Spinal cord (tissue), 10 donors: ENCODE measurements around the gene LPIN1. TPM values are rescaled to one million over a fixed set of nuclear protein-coding genes. Genes with fewer than 3 reads are reported as not detected.

Experiments used
- DNase-seq, 6 donors: peaks; one replicate each; pipeline versions ENCODE4 v3.0.0 to v3.0.0-alpha.2; 2013 to 2015; ENCODE audit warnings: low spot score in 6 of 6, low read depth in 4 of 6
- H3K27ac ChIP-seq: one replicate; pipeline ENCODE4 v1.5.1; 2013; ENCODE audit warnings: low read depth, low read length, control low read depth
- H3K27me3 ChIP-seq: one replicate; pipeline ENCODE4 v1.6.1; 2013; ENCODE audit warnings: low read length; ENCODE audit not compliant: control insufficient read depth, insufficient read depth
- H3K36me3 ChIP-seq: one replicate; pipeline ENCODE4 v1.6.1; 2013; ENCODE audit warnings: low read length; ENCODE audit not compliant: control insufficient read depth, insufficient read depth
- H3K4me1 ChIP-seq: one replicate; pipeline ENCODE4 v1.6.1; 2013; ENCODE audit warnings: low read length; ENCODE audit not compliant: control insufficient read depth, insufficient read depth
- H3K4me3 ChIP-seq: one replicate; pipeline ENCODE4 v1.5.1; 2013; ENCODE audit warnings: low read depth, low read length, control low read depth
- H3K9me3 ChIP-seq: one replicate; pipeline ENCODE4 v1.6.1; 2013; ENCODE audit warnings: low read length; ENCODE audit not compliant: control insufficient read depth, insufficient read depth
- WGBS: methylation state at CpG from one replicate; pipeline ENCODE4 v1.1.5; 2013; ENCODE audit warnings: missing lambda C conversion rate; ENCODE audit not compliant: insufficient coverage; 5-methylcytosine and 5-hydroxymethylcytosine counted together
- polyA plus RNA-seq, 2 donors: library from polyadenylated mRNA; unstranded; fragments of 120-200 nt; gene quantifications; one replicate each; pipeline ENCODE4 v1.2.1, GENCODE V29; 2013; ENCODE audit not compliant: insufficient read length in 2 of 2
- total RNA-seq, 2 donors: library from RNA; depleted of rRNA in 1 of 2; stranded (reverse); fragments of 120-200 nt in 1 of 2; fragments of >200 nt in 1 of 2; gene quantifications; one replicate each; pipeline versions ENCODE4 v1.2.3 to v1.2.4, GENCODE V29; 2013 to 2014
- donor health status: healthy.

Gene LPIN1
- total and polyA plus RNA-seq, 4 donors, result 32.9 to 40.8 (median 34.4) TPM

DNA sequence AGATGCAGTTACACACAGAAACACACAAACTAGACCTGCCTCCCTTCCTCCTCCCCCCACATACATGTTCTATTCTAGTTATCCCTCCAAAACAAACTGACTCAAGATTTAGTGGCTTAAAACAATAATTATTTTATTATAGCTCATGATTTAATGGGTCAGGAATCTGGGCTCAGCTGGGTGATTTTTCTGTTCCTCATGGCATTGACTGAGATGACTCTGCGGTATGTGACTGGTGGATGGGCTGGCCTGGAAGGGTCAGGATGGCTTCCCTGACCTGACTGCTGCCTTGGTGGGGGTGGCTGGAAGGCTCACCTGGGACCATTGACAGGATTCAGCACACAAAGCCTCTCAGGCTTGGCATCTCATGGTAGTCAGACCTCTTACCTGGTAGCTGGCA lies 42.7 kb upstream of the LPIN1 start:
- DNase-seq, result no peak
- Histone ChIP-seq H3K27me3 (no peaks in the 10 kb centered on the region), H3K9me3 (no peaks in the 10 kb centered on the region), H3K4me1 (peaks cover 3% of the 10 kb centered on the region), H3K4me3 (no peak overlapping the region), H3K36me3 (no peaks in the 10 kb centered on the region), H3K27ac (no peak overlapping the region)
- 92% methylated on average over 1 of the region's 1 CpG for WGBS

DNA sequence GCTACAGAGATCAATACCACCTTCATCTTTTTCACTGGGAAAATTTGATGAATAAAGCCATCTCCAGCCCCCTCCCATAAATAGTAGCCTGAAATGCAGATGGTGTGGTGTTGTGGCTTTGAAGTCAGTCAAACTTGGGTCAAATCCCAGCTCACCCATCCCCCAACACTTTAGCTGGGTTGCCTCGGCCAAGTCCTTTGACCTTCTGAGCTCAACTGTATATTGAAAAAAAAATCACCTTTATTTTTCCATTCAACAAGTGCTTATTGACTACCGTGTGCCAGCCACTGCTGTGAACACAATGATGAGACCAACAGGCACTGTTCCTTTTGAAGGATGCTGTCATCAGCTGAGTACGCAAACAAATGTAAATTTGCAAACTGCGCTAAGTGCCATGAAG lies 41.4 kb upstream of the LPIN1 start:
- no peak overlapping the region for H3K27ac ChIP-seq
- 76% methylated on average over 3 of the region's 4 CpGs for WGBS
- H3K36me3 ChIP-seq, result no peaks in the 10 kb centered on the region
- H3K4me3 ChIP-seq, result no peak overlapping the region
- no peak for DNase-seq
- H3K27me3 ChIP-seq, result no peaks in the 10 kb centered on the region
- H3K4me1 ChIP-seq, result peaks cover 3% of the 10 kb centered on the region
- H3K9me3 ChIP-seq, result no peaks in the 10 kb centered on the region

DNA sequence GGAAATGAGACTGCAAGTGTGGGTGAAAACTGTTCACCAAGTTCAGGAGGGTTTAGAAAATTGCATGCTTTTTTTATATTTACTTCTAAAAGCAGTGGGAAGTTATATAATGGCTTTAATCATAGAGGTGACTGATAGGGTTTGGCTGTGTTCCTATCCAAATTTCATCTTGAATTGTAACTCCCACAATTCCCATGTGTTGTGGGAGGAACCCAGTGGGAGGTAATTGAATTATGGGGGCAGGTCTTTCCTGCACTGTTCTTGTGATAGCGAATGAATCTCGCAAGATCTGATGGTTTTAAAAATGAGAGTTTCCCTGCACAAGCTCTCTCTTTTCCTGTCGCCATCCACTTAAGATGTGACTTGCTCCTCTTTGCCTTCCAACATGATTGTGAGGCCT lies 40.7 kb upstream of the LPIN1 start:
- Histone ChIP-seq H3K9me3 (no peaks in the 10 kb centered on the region), H3K27ac (no peak overlapping the region), H3K27me3 (no peaks in the 10 kb centered on the region), H3K36me3 (no peaks in the 10 kb centered on the region), H3K4me3 (no peak overlapping the region), H3K4me1 (no peaks in the 10 kb centered on the region)
- no peak for DNase-seq
- WGBS, result 100% methylated on average over 1 of the region's 3 CpGs

DNA sequence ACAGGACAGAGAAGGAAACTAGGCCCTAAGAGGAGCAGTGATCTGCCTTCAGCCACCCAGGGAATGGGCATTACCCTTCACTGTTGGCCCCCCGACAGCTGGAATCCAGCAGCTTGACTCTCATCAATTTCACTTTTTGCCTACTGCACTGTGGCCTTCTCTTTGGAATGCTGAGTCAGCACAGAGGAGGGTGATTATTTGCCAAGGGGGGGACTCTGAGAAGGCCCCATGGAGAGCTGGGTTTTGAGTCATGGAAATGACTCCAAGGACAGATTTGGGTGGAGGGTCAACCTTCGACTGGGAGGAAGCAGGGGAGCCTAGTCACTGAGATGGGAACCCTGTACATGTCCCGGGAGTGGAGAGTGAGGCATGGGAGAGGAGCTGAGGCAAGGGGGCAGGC lies 38.3 kb upstream of the LPIN1 start:
- peaks cover 7% of the 10 kb centered on the region for H3K4me1 ChIP-seq
- H3K4me3 ChIP-seq, result no peak overlapping the region
- H3K9me3 ChIP-seq, result no peaks in the 10 kb centered on the region
- H3K27me3 ChIP-seq, result no peaks in the 10 kb centered on the region
- no peak for DNase-seq
- no peak overlapping the region for H3K27ac ChIP-seq
- WGBS, result 70% methylated on average over 2 of the region's 3 CpGs
- H3K36me3 ChIP-seq, result no peaks in the 10 kb centered on the region

DNA sequence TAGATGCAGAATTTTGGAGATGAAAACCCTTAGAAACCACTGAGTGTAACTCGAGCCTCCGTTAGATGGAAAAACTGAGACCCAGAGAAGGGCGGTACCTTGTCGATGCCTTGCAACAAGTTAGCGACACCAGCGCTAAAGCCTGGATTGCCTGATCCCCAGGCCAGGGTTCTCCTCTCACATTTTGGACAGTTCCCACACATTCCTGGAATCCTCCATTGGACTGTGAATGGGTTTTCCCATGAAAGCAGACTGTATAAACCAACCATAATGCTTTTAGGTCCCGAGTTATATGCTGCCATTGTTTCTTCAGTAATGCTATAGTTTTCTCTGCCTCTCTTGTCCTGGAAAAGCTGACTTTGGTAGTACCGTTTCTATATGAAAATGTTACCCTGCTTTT lies 37.1 kb upstream of the LPIN1 start:
- peaks cover 7% of the 10 kb centered on the region for H3K4me1 ChIP-seq
- H3K4me3 ChIP-seq, result no peak overlapping the region
- no peaks in the 10 kb centered on the region for H3K36me3 ChIP-seq
- no peak overlapping the region for H3K27ac ChIP-seq
- H3K9me3 ChIP-seq, result no peaks in the 10 kb centered on the region
- DNase-seq, result no peak
- H3K27me3 ChIP-seq, result no peaks in the 10 kb centered on the region
- WGBS, result 95% methylated on average over 7 of the region's 8 CpGs

DNA sequence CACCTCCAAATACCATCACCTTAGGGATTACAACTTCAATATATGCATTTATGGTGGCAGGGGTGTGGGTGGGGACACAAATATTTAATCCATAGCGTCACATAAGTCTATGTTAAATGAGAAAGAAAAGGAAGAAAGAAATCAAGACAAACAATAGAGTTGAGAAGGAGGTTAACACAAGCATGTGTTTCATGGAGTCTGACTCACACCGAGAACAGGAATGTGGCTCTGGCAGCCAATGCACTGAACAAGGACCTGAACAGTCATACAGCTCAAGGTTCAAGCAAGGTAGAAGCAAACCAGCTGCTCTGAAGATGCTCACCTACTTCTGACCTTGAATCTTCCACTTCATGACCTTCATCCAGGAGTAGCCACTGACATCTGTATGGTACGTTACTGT lies 36.2 kb upstream of the LPIN1 start:
- Histone ChIP-seq H3K4me3 (no peak overlapping the region), H3K27me3 (no peaks in the 10 kb centered on the region), H3K36me3 (no peaks in the 10 kb centered on the region), H3K27ac (no peak overlapping the region), H3K4me1 (peaks cover 7% of the 10 kb centered on the region), H3K9me3 (no peaks in the 10 kb centered on the region)
- WGBS, result 92% methylated on average over 2 of the region's 3 CpGs
- DNase-seq, result peak in 1 of 6 donors; percentile 20

DNA sequence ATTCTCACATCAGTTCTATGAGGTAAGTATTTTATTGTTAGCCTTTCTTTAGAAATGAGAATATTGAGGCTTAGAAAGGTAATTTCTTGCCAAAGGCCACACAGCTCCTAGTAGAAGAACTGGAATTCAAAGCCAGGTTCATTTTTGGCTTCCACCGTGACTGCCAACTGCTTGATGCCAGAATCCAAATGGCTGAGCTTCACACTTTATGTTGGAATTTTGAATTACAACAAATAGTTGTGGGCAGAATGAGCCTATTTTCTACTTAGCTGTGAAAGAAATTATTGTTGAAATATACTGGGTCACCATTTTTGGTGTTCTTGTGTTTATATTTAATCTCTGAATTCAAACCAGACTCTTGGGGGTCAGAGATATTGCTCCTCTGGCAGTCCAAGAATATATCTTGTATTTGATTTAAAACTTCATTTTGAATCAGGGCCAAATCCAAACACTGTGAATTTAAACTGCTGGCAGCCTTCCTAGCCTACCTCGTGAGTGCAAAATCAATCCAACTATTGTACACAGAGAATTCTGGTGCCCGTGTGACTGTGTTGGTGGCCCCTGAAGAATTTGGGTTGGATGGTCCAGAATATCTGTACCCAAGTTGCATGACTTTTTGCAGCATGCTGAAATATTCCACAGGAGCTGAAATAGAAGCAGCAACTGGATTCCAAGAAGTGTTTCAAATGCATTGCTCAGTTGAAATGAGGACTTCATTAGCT lies 35.6 kb upstream of the LPIN1 start:
- Histone ChIP-seq H3K27me3 (no peaks in the 10 kb centered on the region), H3K4me1 (peaks cover 7% of the 10 kb centered on the region), H3K36me3 (no peaks in the 10 kb centered on the region), H3K9me3 (no peaks in the 10 kb centered on the region), H3K4me3 (no peak overlapping the region), H3K27ac (no peak overlapping the region)
- WGBS, result 30% methylated on average over 2 of the region's 3 CpGs
- DNase-seq, result peak in 3 of 6 donors; percentile 11 to 78 (median 66)

DNA sequence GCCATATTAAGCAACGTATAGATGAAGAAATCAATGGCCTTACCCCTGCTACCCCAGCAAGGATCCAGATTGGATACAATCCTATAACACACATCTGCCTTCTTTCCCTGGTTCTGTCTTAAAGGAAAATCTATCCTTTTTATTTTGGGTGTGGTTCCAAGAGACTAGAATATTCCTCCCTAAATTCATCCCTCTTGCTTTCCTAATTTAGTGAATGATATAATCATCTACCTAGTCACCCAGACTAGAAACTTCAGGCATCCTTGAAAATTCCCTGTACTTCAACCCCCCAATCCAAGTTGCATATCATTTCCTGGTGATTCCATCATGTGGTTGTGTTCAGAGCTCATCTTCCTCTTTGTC lies 35.1 kb upstream of the LPIN1 start:
- peaks cover 7% of the 10 kb centered on the region for H3K4me1 ChIP-seq
- 75% methylated on average over 1 of the region's 1 CpG for WGBS

DNA sequence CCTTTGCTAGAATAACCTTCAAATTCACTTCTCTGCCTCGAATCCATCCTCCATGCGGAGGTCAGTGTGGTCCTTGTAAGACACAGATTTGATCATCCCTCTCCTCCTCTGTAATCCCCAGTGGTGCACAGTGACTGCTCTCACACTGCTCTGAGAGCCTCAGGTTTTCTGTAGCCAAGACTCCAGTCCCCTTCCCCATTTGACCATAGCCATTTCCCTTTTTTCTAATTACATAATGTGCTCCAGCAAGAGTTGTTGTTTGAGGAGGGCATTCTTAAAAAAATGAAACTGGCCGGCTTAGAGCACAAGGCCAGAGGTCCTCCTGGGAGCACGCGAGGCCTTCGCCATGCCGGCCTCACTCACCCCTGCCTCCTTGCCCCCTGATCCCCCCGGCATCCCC lies 34.7 kb upstream of the LPIN1 start:
- WGBS, result 86% methylated on average over 8 of the region's 8 CpGs
- Histone ChIP-seq H3K9me3 (no peaks in the 10 kb centered on the region), H3K36me3 (no peaks in the 10 kb centered on the region), H3K27me3 (no peaks in the 10 kb centered on the region), H3K4me3 (no peak overlapping the region), H3K27ac (no peak overlapping the region), H3K4me1 (peaks cover 7% of the 10 kb centered on the region)
- DNase-seq, result no peak

More for the DNA sequence above, 35.1 kb upstream of the LPIN1 start:
- no peaks in the 10 kb centered on the region for H3K36me3 ChIP-seq
- H3K27ac ChIP-seq, result no peak overlapping the region
- no peaks in the 10 kb centered on the region for H3K9me3 ChIP-seq
- DNase-seq, result no peak
- no peaks in the 10 kb centered on the region for H3K27me3 ChIP-seq
- no peak overlapping the region for H3K4me3 ChIP-seq

DNA sequence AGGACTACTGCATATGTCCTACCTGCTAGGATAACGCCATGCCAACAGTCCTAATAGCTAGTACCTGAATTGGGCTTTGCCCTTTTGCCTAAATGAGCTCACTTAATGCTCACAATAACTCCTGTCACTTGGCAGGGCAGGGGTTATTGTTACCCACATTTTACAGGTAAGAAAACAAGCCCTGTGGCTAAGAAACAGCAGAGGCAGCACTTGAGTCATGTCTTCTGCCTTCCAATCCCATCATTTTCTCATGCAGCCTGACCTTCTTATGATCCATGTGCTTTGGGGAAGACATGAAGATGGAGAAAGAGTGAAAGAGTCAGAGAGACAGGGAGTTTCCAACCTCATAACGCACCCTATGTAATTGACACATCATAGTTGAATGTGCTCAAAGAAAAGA lies 33.6 kb upstream of the LPIN1 start:
- Histone ChIP-seq H3K4me1 (peaks cover 7% of the 10 kb centered on the region), H3K4me3 (no peak overlapping the region), H3K27me3 (no peaks in the 10 kb centered on the region), H3K36me3 (no peaks in the 10 kb centered on the region), H3K27ac (no peak overlapping the region), H3K9me3 (no peaks in the 10 kb centered on the region)
- no peak for DNase-seq
- WGBS, result 100% methylated on average over 1 of the region's 2 CpGs
